Keratinocyte (primary cell): Measurements from ENCODE around the gene PLAAT2. TPM values are rescaled to one million over a fixed set of nuclear protein-coding genes. Genes with fewer than 3 reads are reported as not detected.

ENCODE experiments used
- DNase-seq: peaks from one replicate; pipeline ENCODE4 v3.0.0-alpha.2; 2011; ENCODE audit warnings: low read depth, missing footprints, low spot score
- FAIRE-seq: peaks from 2 replicates; lab custom pipeline; 2011; peaks lifted over from hg19 to GRCh38; lab: Jason Lieb, UNC
- H2AFZ ChIP-seq: 2 replicates; pipeline ENCODE4 v1.6.0; 2012; ENCODE audit warnings: low read length, control low read depth, inconsistent platforms; ENCODE audit not compliant: control insufficient read depth
- H3K27ac ChIP-seq: 2 replicates; pipeline ENCODE4 v1.5.1; 2011; ENCODE audit warnings: low read length; ENCODE audit not compliant: control insufficient read depth, insufficient read depth
- H3K27me3 ChIP-seq: 3 replicates; pipeline ENCODE4 v1.6.0; 2011; ENCODE audit warnings: low read length; ENCODE audit not compliant: control insufficient read depth, insufficient read depth; ENCODE audit errors: extremely low read depth
- H3K36me3 ChIP-seq, 2 experiments: 2 replicates in 1 of 2; 3 replicates in 1 of 2; pipeline ENCODE4 v1.5.1; 2011; ENCODE audit warnings: low read length in 2 of 2, mild to moderate bottlenecking in 1 of 2; ENCODE audit not compliant: control insufficient read depth in 2 of 2, insufficient read depth in 2 of 2; ENCODE audit errors: extremely low read depth in 1 of 2
- H3K4me1 ChIP-seq: 3 replicates; pipeline ENCODE4 v1.5.1; 2011; ENCODE audit warnings: low read length; ENCODE audit not compliant: control insufficient read depth, insufficient read depth; ENCODE audit errors: extremely low read depth
- H3K4me2 ChIP-seq: 3 replicates; pipeline ENCODE4 v1.6.0; 2011; ENCODE audit warnings: low read depth, low read length; ENCODE audit not compliant: control insufficient read depth, insufficient read depth; ENCODE audit errors: extremely low read depth
- H3K4me3 ChIP-seq, 3 experiments: fragments of 200-600 bp in 1 of 3; sonication (generic) in 1 of 3; 2 replicates in 2 of 3; 3 replicates in 1 of 3; pipeline ENCODE4 v1.5.1; 2011 to 2016; ENCODE audit warnings: low read length in 3 of 3, mild to moderate bottlenecking in 3 of 3, control low read depth in 2 of 3, inconsistent platforms in 1 of 3, low read depth in 1 of 3, mixed read lengths in 1 of 3, mixed run types in 1 of 3, moderate library complexity in 1 of 3; ENCODE audit not compliant: control insufficient read depth in 2 of 3, insufficient read depth in 2 of 3; ENCODE audit errors: extremely low read depth in 1 of 3
- H3K79me2 ChIP-seq: 2 replicates; pipeline ENCODE4 v1.6.0; 2012; ENCODE audit warnings: low read length; ENCODE audit not compliant: control insufficient read depth, insufficient read depth
- H3K9ac ChIP-seq: 3 replicates; pipeline ENCODE4 v1.6.0; 2011; ENCODE audit warnings: low read length; ENCODE audit not compliant: control insufficient read depth, insufficient read depth; ENCODE audit errors: extremely low read depth
- H3K9me1 ChIP-seq: 3 replicates; pipeline ENCODE4 v1.6.0; 2011; ENCODE audit warnings: low read length; ENCODE audit not compliant: control insufficient read depth, insufficient read depth; ENCODE audit errors: extremely low read depth
- H3K9me3 ChIP-seq: 2 replicates; pipeline ENCODE4 v1.5.1; 2012; ENCODE audit warnings: low read depth, low read length; ENCODE audit not compliant: control insufficient read depth
- H4K20me1 ChIP-seq: 3 replicates; pipeline ENCODE4 v1.6.0; 2011; ENCODE audit warnings: low read length; ENCODE audit not compliant: control insufficient read depth, insufficient read depth; ENCODE audit errors: extremely low read depth
- CTCF ChIP-seq, 3 experiments: IDR thresholded peaks in 1 of 3; conservative IDR thresholded peaks in 1 of 3; optimal IDR thresholded peaks in 1 of 3; 2 replicates in 2 of 3; 3 replicates in 1 of 3; pipeline versions ENCODE3 to v1.5.1; 2011; ENCODE audit warnings: low read length in 3 of 3, mild to moderate bottlenecking in 3 of 3, moderate library complexity in 2 of 3, control low read depth in 1 of 3, inconsistent platforms in 1 of 3; ENCODE audit not compliant: insufficient read depth in 2 of 3; ENCODE audit errors: extremely low read depth in 1 of 3
- EZH2 ChIP-seq: IDR thresholded peaks from one replicate; pipeline ENCODE4 v1.6.1; 2012; ENCODE audit warnings: inconsistent platforms, mild to moderate bottlenecking, low read length, moderate library complexity
- dilution Hi-C: fragments of 300-500 bp; cut with MboI; formaldehyde crosslinking; loops from one replicate; pipeline ENCODE4 v1.7.0; 2020; ENCODE audit warnings: low sequenced_read_pairs; ENCODE audit not compliant: extremely low pct_ligation_motif_present
- polyA plus RNA-seq, 5 experiments: library from polyadenylated mRNA; depleted of rRNA in 3 of 5; stranded (reverse) in 3 of 5; stranded (forward) in 1 of 5; unstranded in 1 of 5; fragments of >200 nt; gene quantifications; 1 replicate in 1 of 5; 2 replicates in 3 of 5; 3 replicates in 1 of 5; pipeline versions ENCODE4 v1.2.1 to v1.2.3, GENCODE V29; 2011 to 2012; ENCODE audit warnings: missing spikeins in 2 of 5, low read depth in 1 of 5, low replicate concordance in 1 of 5

Gene PLAAT2
- polyA plus RNA-seq, 1 donor (not counting 4 experiments of a cell fraction or from before 2014, with no cell fraction given) = 0.29 TPM

DNA sequence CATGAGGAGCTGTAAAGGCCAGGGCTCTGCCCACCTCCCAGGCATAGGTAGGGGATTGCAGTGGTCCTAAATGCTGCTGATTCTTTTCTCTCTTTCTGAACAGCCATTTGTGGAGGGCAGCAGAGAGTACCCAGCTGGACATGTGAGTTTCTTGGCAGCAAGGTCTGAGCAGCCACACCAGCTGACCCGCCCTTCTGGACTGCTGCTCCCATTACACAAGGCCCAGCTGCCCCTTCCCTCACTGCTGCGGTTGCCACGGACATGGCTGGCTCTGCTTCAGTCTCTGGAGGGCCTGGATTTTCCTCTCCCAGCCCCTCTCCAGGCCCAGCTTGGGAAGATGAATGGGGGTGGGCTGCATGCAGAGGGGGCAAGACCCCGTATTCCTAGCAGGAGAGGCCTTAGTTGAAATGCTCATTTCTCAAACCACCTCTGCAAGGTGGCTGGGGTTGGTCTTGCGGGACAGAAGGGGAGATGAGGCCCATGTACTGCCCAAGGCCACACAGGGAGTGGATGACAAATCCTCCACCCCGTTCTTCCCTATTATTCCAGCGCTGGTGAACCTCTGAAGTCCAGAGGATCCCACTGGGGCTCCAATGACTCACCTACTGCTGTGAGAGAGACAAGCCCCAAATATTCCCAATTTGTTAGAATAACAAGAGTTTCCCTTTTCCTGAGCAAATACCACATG is 52.7 kb downstream of the PLAAT2 start:
- no peak for FAIRE-seq
- no peak overlapping the region for H2AFZ ChIP-seq
- H4K20me1 ChIP-seq = no peaks in the 10 kb centered on the region
- no peaks in the 10 kb centered on the region for H3K9me1 ChIP-seq
- H3K27me3 ChIP-seq = no peaks in the 10 kb centered on the region
- H3K9ac ChIP-seq = no peak overlapping the region
- TF ChIP-seq EZH2 (no peak), CTCF (optimal IDR thresholded peaks at IDR 0.05 in 1 of 3, IDR thresholded peaks at IDR 0.05 in 1 of 3, conservative IDR thresholded peaks at IDR 0.05 in 1 of 3; ENCODE audit: extremely low read depth in 1 of 3, insufficient read depth in 2 of 3, low read length in 3 of 3) (no peak)
- H3K4me3 ChIP-seq = no peak overlapping the region
- H3K27ac ChIP-seq = no peak overlapping the region
- H3K79me2 ChIP-seq = no peaks in the 10 kb centered on the region
- no peaks in the 10 kb centered on the region for H3K36me3 ChIP-seq
- dilution Hi-C loops = no loop called here
- no peak overlapping the region for H3K4me2 ChIP-seq
- no peaks in the 10 kb centered on the region for H3K4me1 ChIP-seq
- no peaks in the 10 kb centered on the region for H3K9me3 ChIP-seq
- no peak for DNase-seq

GRCh38 chr11:63508745-63509144 is 54.4 kb downstream of the PLAAT2 start:
- Histone ChIP-seq H3K4me2 (no peak overlapping the region), H3K4me1 (no peaks in the 10 kb centered on the region), H2AFZ (no peak overlapping the region), H3K4me3 (no peak overlapping the region), H3K27ac (no peak overlapping the region), H3K9me1 (no peaks in the 10 kb centered on the region), H3K9me3 (no peaks in the 10 kb centered on the region), H3K79me2 (no peaks in the 10 kb centered on the region), H4K20me1 (no peaks in the 10 kb centered on the region), H3K27me3 (no peaks in the 10 kb centered on the region), H3K36me3 (no peaks in the 10 kb centered on the region), H3K9ac (no peak overlapping the region)
- dilution Hi-C loops = no loop called here
- FAIRE-seq (no peak), DNase-seq (no peak)
- no peak for TF ChIP-seq EZH2
- TF ChIP-seq CTCF (optimal IDR thresholded peaks at IDR 0.05 in 1 of 3, IDR thresholded peaks at IDR 0.05 in 1 of 3, conservative IDR thresholded peaks at IDR 0.05 in 1 of 3; ENCODE audit: extremely low read depth in 1 of 3, insufficient read depth in 2 of 3, low read length in 3 of 3) = no peak
